ENCODE measurements around the gene ANKRD31.

- no peak for TF ChIP-seq ATF6 (CRISPR knock-in tag; IDR thresholded peaks at IDR 0.05)
- TF ChIP-seq ZNF423 (CRISPR knock-in tag; IDR thresholded peaks at IDR 0.05), result no peak
- TF ChIP-seq STAT6 (CRISPR knock-in tag; conservative IDR thresholded peaks at IDR 0.05; ENCODE audit: low read depth), result no peak
- no peak for TF ChIP-seq CTCF (IDR thresholded peaks at IDR 0.05)
Measured at GRCh38 chr5:75142566-75143136, 94.0 kb downstream of the ANKRD31 start.

Measured in WTC11 (cell line).